IPS-15b (cell line): Measurements from ENCODE around the gene ARHGEF11.

ENCODE experiments used
- H3K27me3 ChIP-seq: one replicate; pipeline ENCODE4 v1.6.1; 2013; ENCODE audit warnings: low read length; ENCODE audit not compliant: control insufficient read depth, insufficient read depth
- H3K36me3 ChIP-seq: one replicate; pipeline ENCODE4 v1.6.1; 2013; ENCODE audit warnings: low read length; ENCODE audit not compliant: control insufficient read depth, insufficient read depth
- H3K4me1 ChIP-seq: one replicate; pipeline ENCODE4 v1.6.1; 2013; ENCODE audit warnings: mild to moderate bottlenecking, low read length; ENCODE audit not compliant: control insufficient read depth, insufficient read depth
- H3K4me3 ChIP-seq: one replicate; pipeline ENCODE4 v1.5.1; 2013; ENCODE audit warnings: low read depth, low read length
- H3K9ac ChIP-seq: one replicate; pipeline ENCODE4 v1.6.1; 2013; ENCODE audit warnings: low read depth, mild to moderate bottlenecking, low read length
- H3K9me3 ChIP-seq: one replicate; pipeline ENCODE4 v1.6.1; 2013; ENCODE audit warnings: mild to moderate bottlenecking, low read length; ENCODE audit not compliant: control insufficient read depth, insufficient read depth

Gene ARHGEF11

DNA sequence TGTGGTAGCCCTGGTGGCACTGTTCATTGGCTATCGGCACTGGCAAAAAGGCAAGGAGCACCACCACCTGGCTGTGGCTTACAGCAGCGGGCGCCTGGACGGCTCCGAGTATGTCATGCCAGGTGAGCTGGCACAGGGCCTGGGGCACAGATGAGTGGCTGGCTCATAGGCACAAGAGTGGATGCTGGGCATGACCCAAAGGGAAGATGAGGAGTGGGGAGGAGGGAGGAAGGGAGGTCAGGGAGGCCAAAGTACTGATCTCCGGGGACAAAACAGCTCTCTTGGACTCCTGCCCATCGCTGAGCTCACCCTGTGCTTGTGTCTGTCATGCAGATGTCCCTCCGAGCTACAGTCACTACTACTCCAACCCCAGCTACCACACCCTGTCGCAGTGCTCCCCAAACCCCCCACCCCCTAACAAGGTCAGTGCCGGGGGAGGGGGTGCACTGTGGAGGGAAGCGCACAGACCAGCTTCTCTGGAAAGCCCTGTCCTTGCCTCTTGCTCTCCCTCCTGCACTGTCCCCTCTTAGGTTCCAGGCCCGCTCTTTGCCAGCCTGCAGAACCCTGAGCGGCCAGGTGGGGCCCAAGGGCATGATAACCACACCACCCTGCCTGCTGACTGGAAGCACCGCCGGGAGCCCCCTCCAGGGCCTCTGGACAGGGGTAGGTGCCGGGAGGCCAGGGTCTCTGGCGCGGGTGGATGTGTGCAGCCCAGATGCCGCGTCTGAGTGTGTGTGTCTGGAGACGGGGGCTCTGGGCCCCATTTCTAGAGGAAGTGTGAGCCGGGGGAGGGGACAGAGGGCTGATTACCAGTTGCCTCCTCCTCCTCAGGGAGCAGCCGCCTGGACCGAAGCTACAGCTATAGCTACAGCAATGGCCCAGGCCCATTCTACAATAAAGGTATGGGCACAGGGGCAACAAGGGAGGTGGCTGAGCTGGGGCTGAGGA, 132.4 kb downstream of the ARHGEF11 start:
- Histone ChIP-seq H3K27me3 (peaks cover 30% of the 10 kb centered on the region), H3K4me1 (peaks cover 4% of the 10 kb centered on the region), H3K9ac (no peak overlapping the region), H3K36me3 (no peaks in the 10 kb centered on the region), H3K4me3 (no peak overlapping the region), H3K9me3 (no peaks in the 10 kb centered on the region)

DNA sequence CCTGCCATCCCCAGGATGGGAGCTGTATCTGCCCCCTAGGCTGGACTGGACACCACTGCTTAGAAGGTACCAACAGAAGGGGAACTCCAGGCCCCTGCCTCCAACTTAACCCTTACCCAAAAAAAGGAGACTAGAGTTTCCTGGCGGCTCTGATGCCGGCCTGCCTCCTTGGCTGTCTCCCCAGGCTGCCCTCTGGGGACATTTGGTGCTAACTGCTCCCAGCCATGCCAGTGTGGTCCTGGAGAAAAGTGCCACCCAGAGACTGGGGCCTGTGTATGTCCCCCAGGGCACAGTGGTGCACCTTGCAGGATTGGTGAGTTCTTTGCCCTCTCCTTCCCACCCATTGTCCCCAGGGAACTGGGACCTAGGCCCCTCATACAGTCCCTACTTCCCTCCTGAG, 133.2 kb downstream of the ARHGEF11 start:
- Histone ChIP-seq H3K9ac (no peak overlapping the region), H3K4me1 (peaks cover 4% of the 10 kb centered on the region), H3K4me3 (no peak overlapping the region), H3K9me3 (no peaks in the 10 kb centered on the region), H3K36me3 (no peaks in the 10 kb centered on the region), H3K27me3 (peaks cover 28% of the 10 kb centered on the region)

- no peak overlapping the region for H3K4me3 ChIP-seq
- peaks cover 4% of the 10 kb centered on the region for H3K4me1 ChIP-seq
- peaks cover 24% of the 10 kb centered on the region for H3K27me3 ChIP-seq
- H3K36me3 ChIP-seq: no peaks in the 10 kb centered on the region
- no peaks in the 10 kb centered on the region for H3K9me3 ChIP-seq
- no peak overlapping the region for H3K9ac ChIP-seq
Measured at GRCh38 chr1:156911577-156912298, 133.8 kb downstream of the ARHGEF11 start.

DNA sequence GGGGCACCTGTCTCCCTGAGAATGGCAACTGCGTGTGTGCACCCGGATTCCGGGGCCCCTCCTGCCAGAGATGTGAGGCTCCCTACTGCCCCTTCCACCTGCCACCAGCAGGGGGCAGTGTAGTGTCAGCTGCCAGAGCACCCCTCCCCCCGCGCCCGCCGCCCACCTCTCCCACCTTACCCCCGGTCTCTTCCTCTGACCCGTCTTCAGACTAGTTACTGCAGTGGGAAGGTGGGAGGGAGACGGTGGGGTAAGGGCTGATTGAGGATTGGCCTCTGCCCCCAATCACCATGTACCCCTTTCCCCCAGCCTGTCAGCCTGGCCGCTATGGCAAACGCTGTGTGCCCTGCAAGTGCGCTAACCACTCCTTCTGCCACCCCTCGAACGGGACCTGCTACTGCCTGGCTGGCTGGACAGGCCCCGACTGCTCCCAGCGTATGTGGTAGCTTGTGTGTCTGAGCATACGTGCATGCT, 135.2 kb downstream of the ARHGEF11 start:
- H3K9me3 ChIP-seq: no peaks in the 10 kb centered on the region
- H3K36me3 ChIP-seq: no peaks in the 10 kb centered on the region
- H3K4me3 ChIP-seq: peak overlapping the region; percentile 54
- peaks cover 19% of the 10 kb centered on the region for H3K27me3 ChIP-seq
- H3K9ac ChIP-seq: no peak overlapping the region
- peaks cover 4% of the 10 kb centered on the region for H3K4me1 ChIP-seq

- Histone ChIP-seq H3K36me3 (no peaks in the 10 kb centered on the region), H3K9me3 (no peaks in the 10 kb centered on the region), H3K9ac (no peak overlapping the region), H3K4me3 (no peak overlapping the region), H3K27me3 (peaks cover 14% of the 10 kb centered on the region), H3K4me1 (peaks cover 4% of the 10 kb centered on the region)
Measured at GRCh38 chr1:156909671-156910070, 135.9 kb downstream of the ARHGEF11 start.

DNA sequence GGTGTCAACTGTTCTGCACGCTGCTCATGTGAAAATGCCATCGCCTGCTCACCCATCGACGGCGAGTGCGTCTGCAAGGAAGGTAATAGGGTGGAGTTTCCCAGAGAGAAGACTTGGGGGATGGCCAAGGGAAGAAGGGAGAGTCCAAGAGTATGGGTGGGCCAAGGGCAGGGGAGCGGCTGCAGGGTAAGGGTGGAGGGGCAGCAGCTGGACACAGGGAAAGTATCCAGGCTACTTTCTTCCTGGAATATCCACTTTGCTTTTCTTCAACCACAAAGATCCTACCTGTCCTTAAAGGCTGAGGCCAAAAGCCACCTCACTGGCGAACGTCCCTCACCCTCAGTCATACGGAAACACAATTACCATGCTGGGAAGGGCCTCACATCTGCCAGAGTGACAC, 136.6 kb downstream of the ARHGEF11 start:
- Histone ChIP-seq H3K4me3 (no peak overlapping the region), H3K9ac (no peak overlapping the region), H3K27me3 (peaks cover 14% of the 10 kb centered on the region), H3K36me3 (no peaks in the 10 kb centered on the region), H3K4me1 (peaks cover 4% of the 10 kb centered on the region), H3K9me3 (no peaks in the 10 kb centered on the region)

- H3K9me3 ChIP-seq: no peaks in the 10 kb centered on the region
- peaks cover 3% of the 10 kb centered on the region for H3K4me1 ChIP-seq
- H3K9ac ChIP-seq: no peak overlapping the region
- H3K36me3 ChIP-seq: no peaks in the 10 kb centered on the region
- peaks cover 14% of the 10 kb centered on the region for H3K27me3 ChIP-seq
- H3K4me3 ChIP-seq: no peak overlapping the region
Measured at GRCh38 chr1:156908541-156908940, 137.0 kb downstream of the ARHGEF11 start.

DNA sequence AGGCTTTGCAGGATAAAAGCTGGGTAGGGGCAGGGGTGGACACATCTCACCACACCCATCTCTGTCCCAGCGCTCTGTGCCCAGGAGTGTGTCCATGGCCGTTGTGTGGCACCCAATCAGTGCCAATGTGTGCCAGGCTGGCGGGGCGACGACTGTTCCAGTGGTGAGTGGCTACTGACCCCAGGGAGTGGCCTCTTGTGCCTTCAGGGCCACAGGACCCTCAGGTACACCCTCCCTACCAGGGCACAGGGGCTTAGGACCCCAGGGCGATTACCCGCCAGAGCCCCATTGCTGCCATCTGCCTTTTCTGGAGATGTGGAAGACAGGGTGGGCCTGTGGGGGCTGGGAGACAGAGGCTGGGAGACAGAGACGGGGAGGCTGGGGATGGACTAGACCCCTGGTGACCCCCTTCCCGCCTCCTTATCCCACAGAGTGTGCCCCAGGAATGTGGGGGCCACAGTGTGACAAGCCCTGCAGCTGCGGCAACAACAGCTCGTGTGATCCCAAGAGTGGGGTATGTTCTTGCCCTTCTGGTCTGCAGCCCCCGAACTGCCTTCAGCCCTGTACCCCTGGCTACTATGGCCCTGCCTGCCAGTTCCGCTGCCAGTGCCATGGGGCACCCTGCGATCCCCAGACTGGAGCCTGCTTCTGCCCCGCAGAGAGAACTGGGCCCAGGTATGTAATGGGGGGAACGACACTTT, 139.2 kb downstream of the ARHGEF11 start:
- Histone ChIP-seq H3K4me1 (peaks cover 2% of the 10 kb centered on the region), H3K4me3 (no peak overlapping the region), H3K9me3 (no peaks in the 10 kb centered on the region), H3K9ac (no peak overlapping the region), H3K36me3 (no peaks in the 10 kb centered on the region), H3K27me3 (peaks cover 5% of the 10 kb centered on the region)

- no peaks in the 10 kb centered on the region for H3K36me3 ChIP-seq
- peaks cover 9% of the 10 kb centered on the region for H3K27me3 ChIP-seq
- no peak overlapping the region for H3K9ac ChIP-seq
- no peak overlapping the region for H3K4me3 ChIP-seq
- H3K9me3 ChIP-seq: no peaks in the 10 kb centered on the region
- peaks cover under 1% of the 10 kb centered on the region for H3K4me1 ChIP-seq
Measured at GRCh38 chr1:156905651-156906050, 139.9 kb downstream of the ARHGEF11 start.

DNA sequence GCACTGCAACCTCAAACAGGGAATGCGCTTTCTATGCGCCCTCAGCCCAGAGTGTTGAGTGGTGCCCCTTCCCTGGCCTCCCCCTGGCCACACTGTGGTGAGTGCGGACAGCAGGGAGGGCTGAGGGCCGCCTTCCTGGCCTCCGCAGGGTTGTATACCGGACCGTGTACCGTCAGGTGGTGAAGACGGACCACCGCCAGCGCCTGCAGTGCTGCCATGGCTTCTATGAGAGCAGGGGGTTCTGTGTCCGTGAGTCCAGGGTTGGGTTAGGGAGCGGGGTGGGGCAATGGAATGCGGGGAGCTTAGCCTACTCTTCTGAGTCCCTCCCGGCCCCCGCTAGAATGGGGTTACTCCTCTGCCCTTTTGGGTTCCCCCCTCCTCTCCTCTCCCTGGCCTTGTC, 140.4 kb downstream of the ARHGEF11 start:
- H3K4me3 ChIP-seq: no peak overlapping the region
- H3K9ac ChIP-seq: no peak overlapping the region
- H3K27me3 ChIP-seq: peaks cover 6% of the 10 kb centered on the region
- H3K9me3 ChIP-seq: no peaks in the 10 kb centered on the region
- no peaks in the 10 kb centered on the region for H3K4me1 ChIP-seq
- H3K36me3 ChIP-seq: no peaks in the 10 kb centered on the region

GRCh38 chr1:156904187-156904959, 141.2 kb downstream of the ARHGEF11 start:
- Histone ChIP-seq H3K27me3 (peaks cover 6% of the 10 kb centered on the region), H3K4me3 (no peak overlapping the region), H3K36me3 (no peaks in the 10 kb centered on the region), H3K9ac (no peak overlapping the region), H3K4me1 (no peaks in the 10 kb centered on the region), H3K9me3 (no peaks in the 10 kb centered on the region)
